Mesenchymal stem cell (in vitro differentiated cells and primary cell): ENCODE data around the gene HERC3.
A peak's percentile ranks its signal among the peaks of the same experiment; 100 is the strongest.

Experiments used
- DNase-seq: peaks from one replicate; pipeline ENCODE4 v3.0.0-alpha.2; 2013
- H2AFZ ChIP-seq: one replicate; pipeline ENCODE4 v1.6.1; 2013; ENCODE audit warnings: low read depth, mild to moderate bottlenecking, control low read depth, inconsistent platforms, low read length, moderate library complexity
- H2AK5ac ChIP-seq: 2 replicates; pipeline ENCODE4 v1.6.1; 2013; ENCODE audit warnings: low read length, moderate library complexity, mild to moderate bottlenecking, inconsistent platforms; ENCODE audit not compliant: severe bottlenecking
- H2BK120ac ChIP-seq: one replicate; pipeline ENCODE4 v1.6.1; 2013; ENCODE audit warnings: low read depth, mild to moderate bottlenecking, inconsistent platforms, low read length, moderate library complexity
- H2BK12ac ChIP-seq, 2 experiments: one replicate each; pipeline ENCODE4 v1.6.1; 2013; ENCODE audit warnings: inconsistent platforms in 2 of 2, low read length in 2 of 2, mild to moderate bottlenecking in 2 of 2, moderate library complexity in 2 of 2, control low read depth in 1 of 2
- H2BK15ac ChIP-seq: one replicate; pipeline ENCODE4 v1.6.1; 2013; ENCODE audit warnings: mild to moderate bottlenecking, low read depth, inconsistent platforms; ENCODE audit not compliant: poor library complexity, severe bottlenecking
- H2BK5ac ChIP-seq: 2 replicates; pipeline ENCODE4 v1.6.1; 2013; ENCODE audit warnings: low read depth, mild to moderate bottlenecking, low read length, control low read depth, inconsistent platforms; ENCODE audit not compliant: poor library complexity, severe bottlenecking
- H3K14ac ChIP-seq, 2 experiments: one replicate each; pipeline ENCODE4 v1.6.1; 2013; ENCODE audit warnings: inconsistent platforms in 2 of 2, low read length in 2 of 2, control low read depth in 1 of 2, mild to moderate bottlenecking in 1 of 2, moderate library complexity in 1 of 2
- H3K18ac ChIP-seq, 2 experiments: one replicate each; pipeline ENCODE4 v1.6.1; 2013; ENCODE audit warnings: inconsistent platforms in 2 of 2, low read length in 2 of 2, control low read depth in 1 of 2, low read depth in 1 of 2, mild to moderate bottlenecking in 1 of 2
- H3K23ac ChIP-seq, 2 experiments: one replicate each; pipeline ENCODE4 v1.6.1; 2013; ENCODE audit warnings: inconsistent platforms in 2 of 2, low read length in 2 of 2, mild to moderate bottlenecking in 2 of 2, moderate library complexity in 2 of 2, control low read depth in 1 of 2
- H3K27ac ChIP-seq: 2 replicates; pipeline ENCODE4 v1.5.1; 2013; ENCODE audit warnings: mild to moderate bottlenecking, moderate library complexity, low read length, control low read depth, inconsistent platforms; ENCODE audit not compliant: poor library complexity, severe bottlenecking
- H3K27me3 ChIP-seq, 2 experiments: 2 replicates each; pipeline versions ENCODE4 v1.6.1 to v1.7.0; 2013; ENCODE audit warnings: low read length in 2 of 2, mild to moderate bottlenecking in 2 of 2, moderate library complexity in 2 of 2, control low read depth in 1 of 2, inconsistent platforms in 1 of 2; ENCODE audit not compliant: control insufficient read depth in 1 of 2, insufficient read depth in 1 of 2
- H3K36me3 ChIP-seq, 2 experiments: 2 replicates each; pipeline versions ENCODE4 v1.6.1 to v1.7.0; 2013; ENCODE audit warnings: low read length in 2 of 2, control low read depth in 1 of 2, inconsistent platforms in 1 of 2, low read depth in 1 of 2, mild to moderate bottlenecking in 1 of 2; ENCODE audit not compliant: insufficient read depth in 2 of 2, control insufficient read depth in 1 of 2
- H3K4ac ChIP-seq, 2 experiments: one replicate each; pipeline ENCODE4 v1.6.1; 2013; ENCODE audit warnings: inconsistent platforms in 2 of 2, low read length in 2 of 2, mild to moderate bottlenecking in 2 of 2, moderate library complexity in 2 of 2, control low read depth in 1 of 2, low read depth in 1 of 2
- H3K4me1 ChIP-seq: 2 replicates; pipeline ENCODE4 v1.6.1; 2013; ENCODE audit warnings: low read depth, low read length, control low read depth; ENCODE audit not compliant: control insufficient read depth, insufficient read depth
- H3K4me2 ChIP-seq: 2 replicates; pipeline ENCODE4 v1.6.1; 2013; ENCODE audit warnings: low read length, mild to moderate bottlenecking, inconsistent platforms; ENCODE audit not compliant: poor library complexity, severe bottlenecking
- H3K4me3 ChIP-seq, 2 experiments: 2 replicates each; pipeline versions ENCODE4 v1.5.1 to v1.7.0; 2013; ENCODE audit warnings: low read length in 2 of 2, mild to moderate bottlenecking in 2 of 2, control low read depth in 1 of 2, low read depth in 1 of 2; ENCODE audit not compliant: insufficient read depth in 1 of 2
- H3K79me1 ChIP-seq: replicated peaks from 2 replicates; pipeline ENCODE4 v1.6.1; 2013; ENCODE audit warnings: mild to moderate bottlenecking, control low read depth, low read length, inconsistent platforms; ENCODE audit not compliant: poor library complexity, severe bottlenecking
- H3K9ac ChIP-seq: 2 replicates; pipeline ENCODE4 v1.7.0; 2013; ENCODE audit warnings: mild to moderate bottlenecking, low read length, moderate library complexity
- H3K9me3 ChIP-seq: 2 replicates; pipeline ENCODE4 v1.7.0; 2013; ENCODE audit warnings: mild to moderate bottlenecking, low read length; ENCODE audit not compliant: control insufficient read depth
- H4K8ac ChIP-seq: one replicate; pipeline ENCODE4 v1.6.1; 2013; ENCODE audit warnings: inconsistent platforms, mild to moderate bottlenecking, low read length, moderate library complexity
- H4K91ac ChIP-seq: one replicate; pipeline ENCODE4 v1.6.1; 2013; ENCODE audit warnings: mild to moderate bottlenecking, low read length, inconsistent platforms
- WGBS: methylation state at CpG from one replicate; pipeline ENCODE4 v1.1.7; 2013; ENCODE audit warnings: mixed read lengths; 5-methylcytosine and 5-hydroxymethylcytosine counted together

The HERC3 gene

GRCh38 chr4:88673886-88674285, 81.6 kb downstream of the HERC3 start:
- Histone ChIP-seq H4K8ac (no peak overlapping the region), H3K9ac (no peak overlapping the region), H2BK120ac (no peak overlapping the region), H3K79me1 (no peaks in the 10 kb centered on the region), H2BK5ac (no peak overlapping the region), H3K4me1 (no peaks in the 10 kb centered on the region), H2AK5ac (peak overlapping the region; percentile 73), H2BK12ac (no peak overlapping the region), H4K91ac (no peak overlapping the region), H3K27ac (no peak overlapping the region), H3K36me3 (peaks cover 0 to 47% of the 10 kb centered on the region in 2 experiments), H2BK15ac (no peak overlapping the region), H2AFZ (no peak overlapping the region), H3K14ac (no peak overlapping the region), H3K4me2 (no peak overlapping the region), H3K4ac (no peak overlapping the region), H3K4me3 (no peak overlapping the region), H3K27me3 (no peaks in the 10 kb centered on the region), H3K23ac (no peak overlapping the region), H3K18ac (no peak overlapping the region), H3K9me3 (no peaks in the 10 kb centered on the region)
- no peak for DNase-seq
- WGBS = 100% methylated on average over 2 of the region's 2 CpGs

GRCh38 chr4:88674565-88674964, 82.3 kb downstream of the HERC3 start:
- no peak overlapping the region for H3K4me3 ChIP-seq
- H4K91ac ChIP-seq = no peak overlapping the region
- H3K18ac ChIP-seq = no peak overlapping the region
- H2AK5ac ChIP-seq = no peak overlapping the region
- no peak overlapping the region for H3K9ac ChIP-seq
- H3K4me2 ChIP-seq = no peak overlapping the region
- no peak overlapping the region for H2BK15ac ChIP-seq
- no peak for DNase-seq
- no peak overlapping the region for H2BK12ac ChIP-seq
- no peaks in the 10 kb centered on the region for H3K4me1 ChIP-seq
- H4K8ac ChIP-seq = no peak overlapping the region
- no peak overlapping the region for H3K14ac ChIP-seq
- no peak overlapping the region for H2BK120ac ChIP-seq
- no peaks in the 10 kb centered on the region for H3K9me3 ChIP-seq
- no peak overlapping the region for H3K23ac ChIP-seq
- no peaks in the 10 kb centered on the region for H3K27me3 ChIP-seq
- no peak overlapping the region for H3K4ac ChIP-seq
- H3K27ac ChIP-seq = no peak overlapping the region
- H3K36me3 ChIP-seq = peaks cover 0 to 46% of the 10 kb centered on the region in 2 experiments
- H2AFZ ChIP-seq = no peak overlapping the region
- no peak overlapping the region for H2BK5ac ChIP-seq
- no peaks in the 10 kb centered on the region for H3K79me1 ChIP-seq

DNA sequence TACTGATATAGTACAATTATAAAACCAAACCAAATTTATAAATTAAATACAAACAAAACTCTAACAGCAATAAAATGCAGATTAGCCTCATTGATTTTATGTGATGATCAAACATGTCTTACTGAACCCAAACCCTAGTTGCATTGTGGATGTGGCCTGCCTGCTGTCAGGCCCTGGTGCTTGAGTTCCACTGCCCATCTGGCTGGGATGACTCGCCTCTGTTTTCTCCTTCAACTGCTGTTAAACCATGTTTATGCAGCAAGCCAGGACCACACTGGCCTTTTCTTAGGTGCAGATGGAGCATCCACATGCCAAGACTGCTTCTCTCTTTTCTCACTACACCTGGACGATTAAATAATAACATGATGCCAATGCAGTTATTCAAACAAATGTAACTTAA, 82.7 kb downstream of the HERC3 start:
- no peak overlapping the region for H4K91ac ChIP-seq
- H3K36me3 ChIP-seq = peaks cover 0 to 46% of the 10 kb centered on the region in 2 experiments
- no peak overlapping the region for H4K8ac ChIP-seq
- H2BK15ac ChIP-seq = no peak overlapping the region
- WGBS = 86% methylated on average over 1 of the region's 2 CpGs
- no peak overlapping the region for H2AK5ac ChIP-seq
- no peak overlapping the region for H3K14ac ChIP-seq
- H3K9ac ChIP-seq = no peak overlapping the region
- H2BK5ac ChIP-seq = no peak overlapping the region
- H3K4me3 ChIP-seq = no peak overlapping the region
- H3K27ac ChIP-seq = no peak overlapping the region
- H3K4ac ChIP-seq = no peak overlapping the region
- no peak overlapping the region for H2BK12ac ChIP-seq
- H3K18ac ChIP-seq = no peak overlapping the region
- H2AFZ ChIP-seq = no peak overlapping the region
- H3K27me3 ChIP-seq = no peaks in the 10 kb centered on the region
- no peak overlapping the region for H3K4me2 ChIP-seq
- no peak overlapping the region for H3K23ac ChIP-seq
- H3K9me3 ChIP-seq = no peaks in the 10 kb centered on the region
- no peaks in the 10 kb centered on the region for H3K4me1 ChIP-seq
- DNase-seq = peak; percentile 19
- no peaks in the 10 kb centered on the region for H3K79me1 ChIP-seq
- no peak overlapping the region for H2BK120ac ChIP-seq

- Histone ChIP-seq H3K4ac (no peak overlapping the region), H2BK120ac (no peak overlapping the region), H3K23ac (no peak overlapping the region), H3K4me3 (no peak overlapping the region), H3K27me3 (no peaks in the 10 kb centered on the region), H2AFZ (no peak overlapping the region), H3K4me2 (no peak overlapping the region), H3K36me3 (peaks cover 0 to 46% of the 10 kb centered on the region in 2 experiments), H3K4me1 (no peaks in the 10 kb centered on the region), H3K9me3 (no peaks in the 10 kb centered on the region), H3K27ac (no peak overlapping the region), H2BK5ac (no peak overlapping the region), H2AK5ac (no peak overlapping the region), H4K91ac (no peak overlapping the region), H2BK15ac (no peak overlapping the region), H3K79me1 (no peaks in the 10 kb centered on the region), H2BK12ac (no peak overlapping the region), H3K18ac (no peak overlapping the region), H3K9ac (no peak overlapping the region), H4K8ac (no peak overlapping the region), H3K14ac (no peak overlapping the region)
- no CpG with 5 or more reads among the region's 2 CpGs for WGBS
- no peak for DNase-seq
These were observed 83.3 kb downstream of the HERC3 start for GRCh38 chr4:88675543-88675942.
